A549 (cell line): Measurements from ENCODE around the gene DGKA.

Experiments
- CEBPB ChIP-seq, 2 experiments: fragments of >200 bp in 1 of 2; sonication (Bioruptor Twin) in 1 of 2; formaldehyde crosslinking in 1 of 2; IDR thresholded peaks; 2 replicates each; pipeline ENCODE4 v1.6.1; 2012 to 2016
- CHD2 ChIP-seq: fragments of 150-350 bp; IDR thresholded peaks from 2 replicates; pipeline ENCODE4 v1.6.1; 2014; ENCODE audit warnings: low read length; ENCODE audit not compliant: partially characterized antibody
- EP300 ChIP-seq, 2 experiments: fragments of >200 bp; sonication (Bioruptor Twin); formaldehyde crosslinking; IDR thresholded peaks; 2 replicates in 1 of 2; 3 replicates in 1 of 2; pipeline ENCODE4 v1.6.1; 2016 to 2017
- ESRRA ChIP-seq: fragments of 150-350 bp; IDR thresholded peaks from 2 replicates; pipeline ENCODE4 v1.6.1; 2014; ENCODE audit warnings: mild to moderate bottlenecking, low read length, borderline replicate concordance
- JUN ChIP-seq, 2 experiments: fragments of >200 bp; sonication (Bioruptor Twin); formaldehyde crosslinking; IDR thresholded peaks; 2 replicates in 1 of 2; 3 replicates in 1 of 2; pipeline ENCODE4 v1.6.1; 2016 to 2017
- MYC ChIP-seq: IDR thresholded peaks from 2 replicates; pipeline ENCODE4 v1.6.1; 2012; ENCODE audit warnings: mild to moderate bottlenecking, inconsistent platforms, low read length, improper control_type of control experiment, borderline replicate concordance
- POLR2A ChIP-seq: IDR thresholded peaks from 2 replicates; pipeline ENCODE4 v1.6.1; 2012; ENCODE audit warnings: mild to moderate bottlenecking, low read length
- POLR2AphosphoS2 ChIP-seq: conservative IDR thresholded peaks from 2 replicates; pipeline ENCODE4 v1.6.1; 2012; ENCODE audit warnings: low read length, improper control_type of control experiment, inconsistent platforms
- RFX5 ChIP-seq: fragments of 450-650 bp; IDR thresholded peaks from 2 replicates; pipeline ENCODE4 v1.7.1; 2014; ENCODE audit warnings: antibody characterized with exemption, mild to moderate bottlenecking, moderate library complexity
- ZNF302 ChIP-seq: fragments of 250-450 bp; sonication (Bioruptor Pico); IDR thresholded peaks from 2 replicates; pipeline ENCODE4 v1.9.0; 2021; ENCODE audit warnings: inconsistent platforms, mild to moderate bottlenecking, moderate library complexity
- TF ChIP-seq, protein P1 (sequence below): fragments of >200 bp; sonication (Bioruptor Twin); formaldehyde crosslinking; IDR thresholded peaks from 3 replicates; pipeline ENCODE4 v1.5.1; 2016
- TF ChIP-seq, protein P2 (sequence below): fragments of 250-450 bp; sonication (Bioruptor Pico); IDR thresholded peaks from 2 replicates; pipeline ENCODE4 v1.5.0; 2021; ENCODE audit warnings: mild to moderate bottlenecking, moderate library complexity, borderline replicate concordance
- TF ChIP-seq, protein P3 (sequence below): fragments of 200-600 bp; sonication (generic); IDR thresholded peaks from 2 replicates; pipeline ENCODE4 v1.6.1; 2016; ENCODE audit warnings: antibody characterized with exemption, mild to moderate bottlenecking, moderate library complexity

DNA sequence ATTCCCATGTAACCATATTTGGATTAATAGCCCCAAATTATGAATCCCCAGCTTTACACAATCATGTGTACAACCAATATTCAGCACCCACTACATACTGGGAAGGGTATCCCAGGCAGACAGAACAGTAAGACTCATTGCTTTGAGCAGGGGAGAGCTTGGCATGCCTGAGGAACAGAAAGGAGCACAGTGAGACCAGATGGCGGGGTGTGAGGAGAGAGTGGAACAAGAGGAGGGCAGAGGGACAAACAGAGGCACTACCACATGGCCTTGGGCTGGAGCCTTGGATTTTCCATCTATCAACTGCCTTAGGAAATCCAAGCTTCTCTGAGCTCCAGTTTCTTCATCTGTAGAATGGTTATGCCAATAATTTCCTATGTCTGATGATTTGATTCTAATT, 3.8 kb downstream of the DGKA start:
- TF ChIP-seq CEBPB (IDR thresholded peaks at IDR 0.05): no peak
- TF ChIP-seq POLR2AphosphoS2: no peak
- TF ChIP-seq, protein P1, sequence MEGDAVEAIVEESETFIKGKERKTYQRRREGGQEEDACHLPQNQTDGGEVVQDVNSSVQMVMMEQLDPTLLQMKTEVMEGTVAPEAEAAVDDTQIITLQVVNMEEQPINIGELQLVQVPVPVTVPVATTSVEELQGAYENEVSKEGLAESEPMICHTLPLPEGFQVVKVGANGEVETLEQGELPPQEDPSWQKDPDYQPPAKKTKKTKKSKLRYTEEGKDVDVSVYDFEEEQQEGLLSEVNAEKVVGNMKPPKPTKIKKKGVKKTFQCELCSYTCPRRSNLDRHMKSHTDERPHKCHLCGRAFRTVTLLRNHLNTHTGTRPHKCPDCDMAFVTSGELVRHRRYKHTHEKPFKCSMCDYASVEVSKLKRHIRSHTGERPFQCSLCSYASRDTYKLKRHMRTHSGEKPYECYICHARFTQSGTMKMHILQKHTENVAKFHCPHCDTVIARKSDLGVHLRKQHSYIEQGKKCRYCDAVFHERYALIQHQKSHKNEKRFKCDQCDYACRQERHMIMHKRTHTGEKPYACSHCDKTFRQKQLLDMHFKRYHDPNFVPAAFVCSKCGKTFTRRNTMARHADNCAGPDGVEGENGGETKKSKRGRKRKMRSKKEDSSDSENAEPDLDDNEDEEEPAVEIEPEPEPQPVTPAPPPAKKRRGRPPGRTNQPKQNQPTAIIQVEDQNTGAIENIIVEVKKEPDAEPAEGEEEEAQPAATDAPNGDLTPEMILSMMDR: no peak
- TF ChIP-seq MYC: no peak
- no peak for TF ChIP-seq ESRRA
- TF ChIP-seq POLR2A: no peak
- no peak for TF ChIP-seq EP300 (IDR thresholded peaks at IDR 0.05)
- no peak for TF ChIP-seq RFX5
- no peak for TF ChIP-seq JUN (IDR thresholded peaks at IDR 0.05)
- no peak for TF ChIP-seq CHD2
- TF ChIP-seq ZNF302: no peak
- TF ChIP-seq, protein P2, sequence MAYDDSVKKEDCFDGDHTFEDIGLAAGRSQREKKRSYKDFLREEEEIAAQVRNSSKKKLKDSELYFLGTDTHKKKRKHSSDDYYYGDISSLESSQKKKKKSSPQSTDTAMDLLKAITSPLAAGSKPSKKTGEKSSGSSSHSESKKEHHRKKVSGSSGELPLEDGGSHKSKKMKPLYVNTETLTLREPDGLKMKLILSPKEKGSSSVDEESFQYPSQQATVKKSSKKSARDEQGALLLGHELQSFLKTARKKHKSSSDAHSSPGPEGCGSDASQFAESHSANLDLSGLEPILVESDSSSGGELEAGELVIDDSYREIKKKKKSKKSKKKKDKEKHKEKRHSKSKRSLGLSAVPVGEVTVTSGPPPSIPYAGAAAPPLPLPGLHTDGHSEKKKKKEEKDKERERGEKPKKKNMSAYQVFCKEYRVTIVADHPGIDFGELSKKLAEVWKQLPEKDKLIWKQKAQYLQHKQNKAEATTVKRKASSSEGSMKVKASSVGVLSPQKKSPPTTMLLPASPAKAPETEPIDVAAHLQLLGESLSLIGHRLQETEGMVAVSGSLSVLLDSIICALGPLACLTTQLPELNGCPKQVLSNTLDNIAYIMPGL (CRISPR knock-in tag): no peak
- TF ChIP-seq, protein P3, sequence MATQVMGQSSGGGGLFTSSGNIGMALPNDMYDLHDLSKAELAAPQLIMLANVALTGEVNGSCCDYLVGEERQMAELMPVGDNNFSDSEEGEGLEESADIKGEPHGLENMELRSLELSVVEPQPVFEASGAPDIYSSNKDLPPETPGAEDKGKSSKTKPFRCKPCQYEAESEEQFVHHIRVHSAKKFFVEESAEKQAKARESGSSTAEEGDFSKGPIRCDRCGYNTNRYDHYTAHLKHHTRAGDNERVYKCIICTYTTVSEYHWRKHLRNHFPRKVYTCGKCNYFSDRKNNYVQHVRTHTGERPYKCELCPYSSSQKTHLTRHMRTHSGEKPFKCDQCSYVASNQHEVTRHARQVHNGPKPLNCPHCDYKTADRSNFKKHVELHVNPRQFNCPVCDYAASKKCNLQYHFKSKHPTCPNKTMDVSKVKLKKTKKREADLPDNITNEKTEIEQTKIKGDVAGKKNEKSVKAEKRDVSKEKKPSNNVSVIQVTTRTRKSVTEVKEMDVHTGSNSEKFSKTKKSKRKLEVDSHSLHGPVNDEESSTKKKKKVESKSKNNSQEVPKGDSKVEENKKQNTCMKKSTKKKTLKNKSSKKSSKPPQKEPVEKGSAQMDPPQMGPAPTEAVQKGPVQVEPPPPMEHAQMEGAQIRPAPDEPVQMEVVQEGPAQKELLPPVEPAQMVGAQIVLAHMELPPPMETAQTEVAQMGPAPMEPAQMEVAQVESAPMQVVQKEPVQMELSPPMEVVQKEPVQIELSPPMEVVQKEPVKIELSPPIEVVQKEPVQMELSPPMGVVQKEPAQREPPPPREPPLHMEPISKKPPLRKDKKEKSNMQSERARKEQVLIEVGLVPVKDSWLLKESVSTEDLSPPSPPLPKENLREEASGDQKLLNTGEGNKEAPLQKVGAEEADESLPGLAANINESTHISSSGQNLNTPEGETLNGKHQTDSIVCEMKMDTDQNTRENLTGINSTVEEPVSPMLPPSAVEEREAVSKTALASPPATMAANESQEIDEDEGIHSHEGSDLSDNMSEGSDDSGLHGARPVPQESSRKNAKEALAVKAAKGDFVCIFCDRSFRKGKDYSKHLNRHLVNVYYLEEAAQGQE: no peak
